ENCODE results near the gene RCAN2.
"Not testable (repeated sequence)": the region's sequence is repeated elsewhere in the genome, so short reads cannot be mapped to it uniquely, and the experiment has no call there.

Gene RCAN2

DNA sequence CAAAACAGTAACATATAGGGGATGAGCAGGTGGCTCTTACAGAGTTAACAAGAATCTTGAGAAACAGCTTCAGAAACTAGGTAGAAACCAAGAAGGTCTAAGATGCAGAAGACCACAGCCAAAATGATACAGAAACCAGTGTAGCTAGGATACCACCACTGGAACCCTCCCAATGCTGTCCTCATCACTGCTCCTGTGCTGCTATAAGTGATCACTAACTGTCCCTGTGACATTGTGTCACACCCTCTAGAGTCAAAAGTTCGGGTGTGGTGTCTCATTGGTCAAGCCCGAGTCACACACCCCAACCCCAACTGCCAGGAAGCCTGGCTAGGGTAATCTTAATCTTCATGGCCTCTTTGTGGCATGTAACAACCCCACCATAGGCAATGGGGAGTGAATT lies 153.1 kb downstream of the RCAN2 start:
- DNase-seq (ENCODE audit: low read depth in 2 of 3, low spot score in 1 of 3): no peak

DNA sequence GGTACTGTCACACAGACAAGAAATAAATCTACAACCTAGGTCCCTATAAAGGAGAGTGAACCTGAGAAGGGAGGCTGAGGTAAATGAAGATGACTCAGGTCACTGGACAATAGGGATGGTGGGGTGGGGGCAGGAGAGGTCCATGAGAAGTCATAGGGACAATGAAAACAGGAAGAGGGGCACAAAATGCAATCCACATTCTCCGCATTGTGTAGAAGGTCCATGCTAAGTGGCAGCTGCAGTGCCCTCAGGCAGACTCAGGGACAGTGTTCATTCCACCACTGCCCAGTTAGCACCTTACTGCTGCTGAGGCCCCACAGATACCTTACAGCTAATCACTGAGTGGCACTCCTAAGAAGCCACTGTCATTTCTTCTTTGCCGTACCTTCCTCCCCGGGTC lies 156.8 kb downstream of the RCAN2 start:
- no peak for DNase-seq (ENCODE audit: low read depth in 2 of 3, low spot score in 1 of 3)

DNA sequence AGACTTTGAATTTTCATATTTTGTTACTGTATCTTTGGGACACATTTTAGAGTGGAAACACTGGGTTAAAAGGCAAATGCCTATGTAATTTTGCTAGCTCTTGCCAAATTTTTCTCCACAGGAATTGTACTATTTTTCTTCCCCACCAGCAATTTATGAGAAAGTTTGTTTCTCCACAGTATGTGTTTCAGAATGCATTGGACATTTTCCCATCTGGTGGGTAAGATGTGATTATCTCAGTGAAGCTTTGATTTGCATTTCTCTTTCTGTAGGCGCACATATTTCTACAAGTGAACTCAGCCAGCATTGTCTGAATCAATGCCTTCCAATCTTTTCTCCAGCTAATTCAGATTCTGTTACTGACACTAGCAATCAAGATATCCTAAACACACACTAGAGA lies 157.8 kb downstream of the RCAN2 start:
- no peak for DNase-seq (ENCODE audit: low read depth in 2 of 3, low spot score in 1 of 3)

DNA sequence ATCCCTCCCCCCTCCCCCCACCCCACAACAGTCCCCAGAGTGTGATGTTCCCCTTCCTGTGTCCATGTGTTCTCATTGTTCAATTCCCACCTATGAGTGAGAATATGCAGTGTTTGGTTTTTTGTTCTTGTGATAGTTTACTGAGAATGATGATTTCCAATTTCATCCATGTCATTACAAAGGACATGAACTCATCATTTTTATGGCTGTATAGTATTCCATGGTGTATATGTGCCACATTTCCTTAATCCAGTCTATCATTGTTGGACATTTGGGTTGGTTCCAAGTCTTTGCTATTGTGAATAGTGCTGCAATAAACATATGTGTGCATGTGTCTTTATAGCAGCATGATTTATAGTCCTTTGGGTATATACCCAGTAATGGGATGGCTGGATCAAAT lies 158.8 kb downstream of the RCAN2 start:
- DNase-seq (ENCODE audit: low read depth in 2 of 3, low spot score in 1 of 3): not testable (repeated sequence)

DNA sequence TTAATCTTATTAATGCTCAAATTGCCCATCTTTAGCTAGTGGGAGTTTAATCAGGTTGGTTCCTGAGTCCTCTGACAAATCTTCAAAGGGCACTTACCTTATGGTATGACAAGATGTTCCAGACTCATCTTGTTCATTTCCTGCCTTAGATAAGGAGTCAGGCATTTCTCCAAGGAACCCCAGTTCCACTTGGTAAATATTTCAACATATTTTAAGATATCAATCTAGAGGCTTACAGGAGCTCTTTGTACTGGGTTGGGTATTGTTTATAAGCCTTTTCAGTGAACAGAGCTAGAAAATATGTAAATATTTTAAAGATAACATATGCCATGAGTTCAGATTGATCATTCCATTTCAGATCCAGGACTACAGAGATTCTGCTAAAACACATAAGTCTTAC lies 159.8 kb downstream of the RCAN2 start:
- DNase-seq (ENCODE audit: low read depth in 2 of 3, low spot score in 1 of 3): no peak

DNA sequence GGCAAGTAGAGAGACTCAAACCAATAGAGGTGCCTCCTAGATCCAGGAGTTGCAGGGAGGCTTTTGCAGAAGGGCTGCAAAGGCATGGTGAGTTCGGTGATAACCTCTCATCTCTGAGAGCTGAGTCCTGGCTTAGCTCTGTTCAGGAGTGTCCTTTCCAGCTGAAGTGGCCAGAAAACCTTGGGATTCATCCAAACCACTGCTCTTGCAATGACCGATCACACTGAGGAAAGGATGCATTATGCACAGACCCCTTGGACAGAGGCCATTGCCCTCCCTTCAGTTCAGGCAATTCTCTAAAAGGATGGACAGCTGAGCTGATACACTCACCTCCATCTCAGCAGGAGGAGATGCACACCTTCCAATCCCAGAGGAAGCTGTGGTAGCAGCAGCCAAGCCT lies 161.7 kb downstream of the RCAN2 start:
- no peak for DNase-seq (ENCODE audit: low read depth in 2 of 3, low spot score in 1 of 3)

DNA sequence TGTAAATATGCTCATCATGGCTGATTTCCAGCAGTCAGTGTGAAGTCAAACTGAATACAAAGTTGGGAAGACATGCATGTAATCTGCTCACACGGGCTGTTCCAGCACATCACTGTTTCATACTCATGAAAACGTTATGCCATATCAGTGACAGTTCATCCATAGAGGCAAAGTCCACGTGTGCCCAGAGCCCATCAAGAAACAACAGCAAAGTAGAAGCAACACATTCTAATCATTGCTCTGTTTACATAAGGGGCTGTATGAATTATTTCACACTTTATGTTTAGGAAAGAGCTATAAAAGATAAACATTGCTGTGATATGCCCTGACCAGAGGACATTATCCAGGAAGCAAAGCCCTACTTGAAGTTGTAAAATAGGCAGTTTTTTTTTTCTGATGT lies 163.5 kb downstream of the RCAN2 start:
- no peak for DNase-seq (ENCODE audit: low read depth in 2 of 3, low spot score in 1 of 3)

DNA sequence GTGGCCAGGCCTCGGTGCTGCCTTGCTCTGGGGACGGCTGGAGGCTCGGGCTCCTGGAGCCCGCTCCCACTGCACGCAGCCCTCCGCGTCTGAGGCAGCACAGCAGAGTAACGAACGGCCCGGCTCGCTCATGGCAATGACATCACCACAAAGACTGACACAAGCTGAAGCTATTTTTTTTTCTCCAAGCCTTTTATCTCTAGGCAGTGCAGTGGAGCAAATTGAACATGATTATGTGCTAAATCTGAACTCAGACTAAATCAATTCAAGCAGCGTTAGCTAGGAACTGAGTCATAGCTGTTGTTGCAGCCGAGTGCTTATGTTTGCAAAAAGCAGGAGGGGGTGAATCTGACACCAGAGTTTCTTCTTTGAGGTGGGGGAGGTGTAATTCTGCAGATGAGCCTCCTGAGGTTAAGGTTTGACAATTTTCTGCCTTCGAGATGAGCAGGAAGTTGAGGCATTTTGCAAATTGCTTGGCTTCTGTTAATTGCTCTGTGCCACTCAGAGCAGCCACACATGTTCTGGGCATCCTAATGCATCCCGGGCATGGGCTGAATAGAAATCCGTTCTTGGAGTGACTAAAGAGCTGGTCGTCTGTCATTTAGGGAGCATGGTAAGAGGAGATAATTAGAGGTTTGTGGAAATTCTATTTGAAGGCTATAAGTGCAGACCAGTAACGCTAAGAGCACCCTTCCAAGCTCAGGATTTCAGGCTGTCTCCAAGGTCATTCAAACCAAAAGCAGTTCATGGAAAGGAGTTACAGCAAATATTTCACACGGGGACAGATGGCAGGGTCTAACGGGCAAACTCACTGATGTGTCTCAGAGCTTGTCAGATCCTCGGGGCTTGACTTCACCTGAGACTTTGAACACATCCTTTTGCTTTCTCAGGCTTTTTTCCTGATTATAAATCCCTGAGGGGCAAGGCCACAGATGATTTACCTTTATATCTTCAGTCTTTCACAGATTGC lies 165.4 kb downstream of the RCAN2 start:
- no peak for DNase-seq (ENCODE audit: low read depth in 2 of 3, low spot score in 1 of 3)

DNA sequence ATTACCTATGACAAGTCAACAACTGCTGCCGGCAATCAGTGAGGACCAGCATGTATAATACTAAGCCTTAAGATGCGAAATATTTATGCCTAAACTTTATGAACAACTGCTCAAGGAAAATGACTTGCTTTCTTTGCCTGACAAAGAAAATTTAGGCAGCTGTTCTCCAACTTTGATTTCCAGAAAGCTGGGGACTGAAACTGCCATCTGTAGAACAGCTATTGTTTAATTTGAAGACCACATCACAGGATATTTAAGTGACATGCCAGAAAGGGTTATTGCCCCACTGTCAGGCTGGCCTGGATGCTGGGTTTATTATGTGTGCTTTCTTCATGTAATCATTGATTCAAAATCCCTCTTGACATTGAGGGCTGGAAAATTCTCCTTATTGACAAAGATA lies 166.5 kb downstream of the RCAN2 start:
- DNase-seq (ENCODE audit: low read depth in 2 of 3, low spot score in 1 of 3): no peak

DNA sequence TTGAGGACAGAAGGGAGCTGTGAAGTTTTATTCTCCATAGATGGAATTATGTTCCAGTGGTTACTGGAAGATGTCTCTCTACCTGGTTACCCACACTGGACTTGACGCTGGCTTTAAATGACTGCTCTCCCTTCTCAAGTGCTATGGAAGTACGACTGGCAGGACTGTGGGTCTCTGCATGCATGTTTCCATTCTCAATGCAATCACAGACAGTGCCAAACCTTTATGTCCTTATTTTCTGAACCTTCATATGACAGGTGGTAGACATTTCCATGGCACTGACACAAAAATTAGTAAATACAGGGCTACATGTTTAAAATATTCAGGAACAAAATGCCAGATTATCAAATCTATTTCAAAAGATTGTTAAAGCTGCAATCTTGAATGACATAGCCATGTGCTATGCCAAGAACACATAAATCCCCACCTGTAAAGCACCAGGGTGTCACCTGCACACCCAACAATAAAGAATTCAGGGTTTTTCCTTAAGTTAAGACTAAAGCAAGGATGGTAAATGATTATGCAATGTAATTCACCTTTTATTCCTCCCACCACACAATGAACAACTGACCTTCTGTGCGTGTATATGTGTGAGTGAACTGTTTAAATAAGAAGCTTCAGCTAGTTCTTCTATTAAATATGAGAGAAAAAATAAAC lies 167.2 kb downstream of the RCAN2 start:
- no peak for DNase-seq (ENCODE audit: low read depth in 2 of 3, low spot score in 1 of 3)

DNA sequence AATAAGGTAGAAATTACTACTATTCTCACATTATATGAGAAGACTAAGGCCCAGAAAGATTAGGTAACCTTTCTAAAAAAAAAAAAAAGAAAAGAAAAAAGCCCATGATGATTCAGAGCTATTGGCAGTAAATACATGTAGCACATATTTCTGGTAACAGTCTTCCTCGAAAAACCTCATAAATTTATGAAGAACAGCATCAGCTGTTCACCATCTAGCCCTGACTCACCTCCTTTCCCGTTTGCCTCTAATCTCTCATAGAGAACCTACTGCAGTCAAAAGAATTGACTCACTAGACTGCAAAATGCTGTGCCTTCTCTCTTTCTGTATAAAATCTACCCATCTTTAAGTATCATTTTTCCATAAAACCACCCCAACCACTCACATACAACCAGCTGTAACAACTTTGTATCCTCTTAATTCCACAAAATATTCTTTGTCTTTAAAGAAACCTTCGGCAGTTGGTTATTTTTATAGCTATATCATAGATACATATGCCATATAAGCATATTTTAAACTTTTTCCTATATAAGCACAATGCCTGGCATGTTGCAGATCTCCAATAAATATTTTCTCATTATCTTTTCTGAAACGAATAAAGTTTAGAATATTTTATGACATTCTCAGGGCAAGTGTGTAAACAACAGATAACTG lies 167.8 kb downstream of the RCAN2 start:
- no peak for DNase-seq (ENCODE audit: low read depth in 2 of 3, low spot score in 1 of 3)

DNA sequence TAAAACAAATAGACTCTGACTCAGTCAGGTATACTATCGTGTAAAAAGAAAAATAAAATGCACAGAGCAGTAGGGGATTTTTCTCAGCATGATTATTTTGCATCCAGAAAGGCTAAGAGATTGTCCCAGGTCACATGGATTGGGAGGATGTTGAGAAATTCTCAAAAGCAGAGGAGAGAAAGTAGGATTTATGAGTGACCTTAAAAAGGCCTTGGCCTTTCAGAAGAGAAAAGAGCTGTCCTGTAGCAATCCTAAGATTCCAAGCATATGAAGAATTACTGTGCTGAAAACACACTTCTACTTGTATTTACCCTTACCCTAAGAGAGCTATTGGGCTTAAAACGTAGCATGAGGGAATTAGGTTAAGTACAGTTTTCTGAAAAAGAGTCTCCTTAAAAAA lies 170.7 kb downstream of the RCAN2 start:
- DNase-seq (ENCODE audit: low read depth in 2 of 3, low spot score in 1 of 3): no peak

DNA sequence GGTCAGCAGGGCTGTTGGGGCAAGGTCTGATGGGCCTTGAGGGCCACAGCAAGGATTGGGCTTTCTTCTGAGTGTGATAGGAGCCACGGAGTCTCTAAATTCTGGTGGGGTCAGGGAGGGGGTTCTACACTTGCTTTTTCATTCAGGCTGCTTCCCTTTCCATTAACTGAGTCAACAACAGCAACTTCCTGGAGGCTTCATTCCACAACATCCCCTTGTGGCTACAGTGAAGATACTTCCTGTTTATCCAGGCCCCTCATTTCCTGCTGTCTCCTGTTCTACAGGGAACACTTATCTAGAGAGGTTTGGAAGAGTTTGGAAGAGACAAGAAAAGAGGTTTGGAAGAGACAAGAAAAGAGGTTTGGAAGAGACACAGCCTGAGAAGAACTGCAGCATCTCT lies 175.7 kb downstream of the RCAN2 start:
- no peak for DNase-seq (ENCODE audit: low read depth in 2 of 3, low spot score in 1 of 3)

DNA sequence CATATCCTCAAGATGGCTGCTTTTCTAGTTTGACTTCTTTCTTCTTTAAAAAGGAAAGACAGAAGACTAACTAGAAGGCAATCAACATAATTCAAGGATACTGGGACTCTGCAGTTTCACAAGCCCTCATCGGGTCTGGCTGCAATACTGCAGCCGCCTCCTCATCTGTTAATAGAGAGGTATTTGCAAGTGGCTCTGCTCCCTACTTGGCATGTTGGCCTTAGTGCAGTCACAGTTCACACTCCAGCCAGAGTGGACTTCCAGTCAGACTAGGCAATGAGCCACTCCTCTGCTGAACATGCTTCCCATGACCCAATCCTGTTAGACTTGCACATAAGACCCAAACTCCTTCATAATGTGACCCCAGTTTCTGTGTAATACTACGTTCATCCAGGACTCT lies 178.6 kb downstream of the RCAN2 start:
- no peak for DNase-seq (ENCODE audit: low read depth in 2 of 3, low spot score in 1 of 3)

DNA sequence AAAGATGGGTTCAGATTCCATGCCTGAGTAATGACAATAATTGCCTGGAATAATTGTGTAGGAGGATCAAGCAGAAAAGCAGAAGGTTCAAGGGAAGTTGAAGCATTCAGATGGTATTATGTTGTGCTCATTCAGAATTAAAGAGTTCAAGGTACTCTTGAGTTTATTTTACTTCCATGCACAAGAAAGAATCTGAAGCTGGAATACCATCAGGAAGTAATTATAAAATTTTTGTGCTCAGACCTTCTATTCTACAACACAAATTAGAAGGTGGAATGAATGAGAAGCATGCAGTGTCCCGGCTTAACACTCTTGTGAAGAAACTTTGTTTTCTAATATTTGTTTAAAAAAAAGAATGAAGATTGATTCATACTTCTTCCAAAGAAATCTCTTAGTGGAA lies 181.1 kb downstream of the RCAN2 start:
- no peak for DNase-seq (ENCODE audit: low read depth in 2 of 3, low spot score in 1 of 3)

DNA sequence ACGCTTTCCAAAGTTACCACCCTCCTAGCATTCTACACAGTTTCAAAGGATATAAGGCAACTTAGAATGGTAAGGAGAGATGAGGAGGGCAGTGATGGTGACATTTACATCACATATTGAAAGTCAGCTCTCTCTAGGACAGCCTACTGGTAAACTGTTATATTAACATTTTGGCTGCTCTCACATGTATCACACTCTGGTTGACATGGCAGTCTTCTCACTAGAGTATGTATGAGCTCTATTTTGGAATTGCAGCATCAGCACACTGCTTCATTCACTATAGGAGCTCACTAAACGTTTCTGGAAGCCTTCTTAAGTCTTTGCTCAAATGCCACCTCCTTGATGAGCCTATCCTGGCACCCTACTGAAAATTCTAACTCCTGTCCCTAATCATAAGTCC lies 184.8 kb downstream of the RCAN2 start:
- no peak for DNase-seq (ENCODE audit: low read depth in 2 of 3, low spot score in 1 of 3)

DNA sequence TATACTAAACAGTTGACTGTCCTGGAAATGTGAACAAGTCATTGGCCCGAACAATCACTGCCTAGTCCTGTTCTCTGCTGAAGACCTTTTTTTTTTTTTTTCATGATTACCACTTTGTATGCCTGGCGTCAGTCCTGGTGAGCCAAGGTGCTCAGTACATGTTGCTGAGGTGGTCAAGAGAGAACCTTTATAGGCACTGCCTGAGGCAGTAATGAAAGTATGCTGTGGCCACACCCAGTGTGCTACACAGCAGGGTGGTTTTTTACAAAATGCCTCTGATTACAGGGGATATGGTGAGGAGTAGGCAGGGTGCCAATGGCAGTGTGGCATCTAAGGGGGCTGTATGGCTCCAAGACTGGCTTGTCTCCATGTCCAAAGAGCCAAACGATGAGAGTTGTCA lies 185.4 kb downstream of the RCAN2 start:
- no peak for DNase-seq (ENCODE audit: low read depth in 2 of 3, low spot score in 1 of 3)

DNA sequence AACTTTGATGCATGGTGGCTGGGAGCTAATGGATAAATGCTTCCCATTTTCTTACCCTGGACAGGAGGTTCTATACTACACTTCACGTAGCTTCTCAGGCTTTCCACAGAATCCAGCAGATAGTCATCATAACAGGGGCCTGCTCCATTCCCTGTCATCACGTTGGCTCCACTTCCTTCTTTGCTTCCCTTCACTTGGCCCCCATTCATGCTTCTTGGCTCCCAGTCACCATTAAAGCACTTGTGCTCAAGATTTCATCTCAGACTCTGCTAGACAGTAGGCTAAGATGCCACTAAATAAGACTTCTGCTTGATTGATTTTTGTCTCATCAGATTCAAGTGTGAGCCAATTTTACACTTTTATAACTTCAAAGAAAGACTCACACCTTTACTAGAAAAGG lies 186.0 kb downstream of the RCAN2 start:
- DNase-seq (ENCODE audit: low read depth in 2 of 3, low spot score in 1 of 3): no peak

DNA sequence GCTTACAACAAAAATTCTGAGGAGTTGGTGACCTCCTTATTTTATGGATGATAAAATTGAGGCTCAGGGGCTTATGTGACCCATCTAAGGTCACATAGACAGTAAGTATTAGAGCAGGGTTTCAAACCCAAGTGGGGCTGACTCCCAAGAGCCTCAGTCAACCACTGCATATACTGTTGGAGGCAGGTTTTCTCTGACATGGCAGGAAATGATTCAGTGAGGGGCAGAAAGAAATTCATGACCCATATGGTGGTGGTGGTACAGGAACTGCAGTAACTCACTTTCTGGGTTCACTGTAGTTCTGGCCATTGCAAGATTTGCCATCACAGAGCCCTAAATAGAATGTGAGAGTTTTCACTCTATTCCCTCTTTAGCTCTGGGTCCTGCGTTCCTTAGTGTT lies 188.4 kb downstream of the RCAN2 start:
- no peak for DNase-seq (ENCODE audit: low read depth in 2 of 3, low spot score in 1 of 3)

DNA sequence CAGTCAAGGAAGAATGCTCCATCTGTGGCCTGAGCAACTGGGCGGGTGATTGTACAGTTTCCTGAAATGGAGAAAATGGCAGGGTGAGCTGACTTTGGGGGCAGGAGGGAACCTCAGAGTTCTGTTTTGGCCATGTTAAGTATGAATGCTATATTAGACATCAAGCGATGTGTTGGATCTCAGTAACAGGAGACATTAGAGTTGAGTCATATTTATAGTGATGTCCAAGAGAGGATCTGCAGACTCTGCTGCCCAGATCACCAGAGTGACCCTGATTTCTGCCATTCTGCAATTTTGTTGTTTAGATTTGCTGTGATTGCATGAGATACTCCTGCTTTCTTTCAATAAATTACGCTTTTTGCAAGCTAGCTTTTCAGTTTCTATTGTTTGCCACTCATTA lies 189.1 kb downstream of the RCAN2 start:
- DNase-seq (ENCODE audit: low read depth in 2 of 3, low spot score in 1 of 3): no peak

DNA sequence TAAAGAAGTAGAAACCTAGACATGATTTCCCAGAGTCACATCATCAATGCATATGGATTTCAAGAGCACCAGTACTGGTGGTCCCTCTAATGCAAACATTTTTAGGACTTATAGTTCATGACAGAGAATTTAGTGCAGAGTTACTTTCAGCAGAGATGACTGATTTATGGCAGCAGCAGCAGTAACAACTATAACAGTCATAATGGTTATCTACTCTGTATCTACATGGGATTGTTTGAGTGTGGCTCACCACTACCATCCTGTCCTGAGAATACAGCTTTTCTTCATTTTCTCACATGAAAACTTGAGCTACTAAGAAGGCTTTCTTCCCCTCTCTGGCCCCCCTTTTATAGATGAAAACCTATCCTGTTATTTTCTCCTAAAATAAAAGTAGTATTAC lies 192.0 kb downstream of the RCAN2 start:
- no peak for DNase-seq (ENCODE audit: low read depth in 2 of 3, low spot score in 1 of 3)

DNA sequence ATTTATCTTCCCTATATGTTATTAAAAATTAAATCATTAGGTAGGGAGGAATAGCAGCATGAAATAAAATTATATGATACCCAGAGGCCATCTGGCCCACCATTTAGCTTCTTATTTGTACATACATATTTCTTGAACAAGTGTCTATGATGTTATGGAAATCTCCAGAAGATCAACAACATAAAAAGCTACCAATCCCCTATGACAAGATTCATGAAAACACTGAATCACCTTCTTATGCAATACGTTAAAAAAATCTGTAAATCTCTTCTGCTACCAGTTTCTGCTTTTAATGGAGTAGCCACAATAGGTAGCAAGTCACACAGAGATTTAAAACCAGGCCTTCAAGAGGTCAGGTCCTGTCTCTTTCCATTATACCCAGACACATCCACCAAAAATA lies 194.7 kb downstream of the RCAN2 start:
- no peak for DNase-seq (ENCODE audit: low read depth in 2 of 3, low spot score in 1 of 3)
